ENCODE data around the gene FRMD4A.

GRCh38 chr10:14151571-14151970 lies 179.2 kb downstream of the FRMD4A start:
- TF ChIP-seq CTCF (IDR thresholded peaks at IDR 0.05; ENCODE audit: low read depth, low read length) (no peak), POLR2A (IDR thresholded peaks at IDR 0.05; ENCODE audit: extremely low read depth, insufficient read length) (no peak), MAX (IDR thresholded peaks at IDR 0.05; ENCODE audit: low read depth, low read length) (no peak), MYC (IDR thresholded peaks at IDR 0.05; ENCODE audit: low read depth, low read length) (no peak)

Measured in NB4 (cell line).